Aorta (tissue), 4 donors: ENCODE measurements around the gene COX8A. TPM values are rescaled to one million over a fixed set of nuclear protein-coding genes. Genes with fewer than 3 reads are reported as not detected.

Source experiments
- polyA plus RNA-seq, 2 donors: library from polyadenylated mRNA; stranded (reverse); fragments of 200-250 nt; gene quantifications; one replicate each; pipeline ENCODE4 v1.2.3, GENCODE V29; 2013
- total RNA-seq, 2 donors: library from RNA; stranded (reverse); fragmentation: NEBNext Ultra II Directional; extraction: Animal tissue kit (Norgen Biotek cat#: 25700); gene quantifications; one replicate each; pipeline ENCODE4 v1.2.1, GENCODE V29; 2021
- donor health status: healthy with polysubstance abuse.
- donor health status: Bipolar disorder and iron deficiency.
- donor health status: DM: no; HTN: no; CAD: no.
- donor health status: DM: yes; HTN: yes; CAD: no.

The COX8A gene
- total and polyA plus RNA-seq, 4 donors = 135 to 669 (median 337) TPM

Other genes starting within 250 kb of the COX8A start
- gene ZFTA, start 205.8 kb upstream of the COX8A start, total RNA-seq = 10 to 100 TPM; 20.1 to 30.9 TPM
- gene ZFTA, start 205.8 kb upstream of the COX8A start, polyA plus RNA-seq = 10 to 100 TPM in 1 of 2 donors, 1 to 10 TPM in 1; 4.3 to 14.0 TPM
- gene SPINDOC, start 161.2 kb upstream of the COX8A start, total RNA-seq = 10 to 100 TPM; 18.3 to 20.6 TPM
- gene SPINDOC, start 161.2 kb upstream of the COX8A start, polyA plus RNA-seq = 10 to 100 TPM in 1 of 2 donors, 1 to 10 TPM in 1; 7.1 to 12.6 TPM
- gene MARK2, start 135.5 kb upstream of the COX8A start, total RNA-seq = 10 to 100 TPM; 29.6 to 32.5 TPM
- gene MARK2, start 135.5 kb upstream of the COX8A start, polyA plus RNA-seq = 1 to 10 TPM; 8.1 to 8.2 TPM
- 1 to 10 TPM in 1 of 2 donors, under 1 TPM in 1; 0.78 to 4.8 TPM for gene RCOR2, start 57.5 kb upstream of the COX8A start, total RNA-seq
- 1 to 10 TPM in 1 of 2 donors, under 1 TPM in 1; 0.63 to 1.9 TPM for gene RCOR2, start 57.5 kb upstream of the COX8A start, polyA plus RNA-seq
- 10 to 100 TPM; 16.1 to 26.9 TPM for gene NAA40, start 35.6 kb upstream of the COX8A start, total RNA-seq
- gene NAA40, start 35.6 kb upstream of the COX8A start, polyA plus RNA-seq = 10 to 100 TPM in 1 of 2 donors, 1 to 10 TPM in 1; 5.3 to 20.7 TPM
- gene OTUB1, start 11.8 kb downstream of the COX8A start, total RNA-seq = 10 to 100 TPM; 37.0 to 42.1 TPM
- gene OTUB1, start 11.8 kb downstream of the COX8A start, polyA plus RNA-seq = 10 to 100 TPM; 37.7 to 67.9 TPM
- gene FLRT1, start 61.3 kb downstream of the COX8A start, total RNA-seq = under 1 TPM; 0.10 to 0.60 TPM
- not detected for gene FLRT1, start 61.3 kb downstream of the COX8A start, polyA plus RNA-seq
- 10 to 100 TPM; 12.7 to 19.0 TPM for gene MACROD1, start 191.5 kb downstream of the COX8A start, total RNA-seq
- gene MACROD1, start 191.5 kb downstream of the COX8A start, polyA plus RNA-seq = 100 to 1,000 TPM; 111 to 125 TPM
- gene STIP1, start 211.6 kb downstream of the COX8A start, total RNA-seq = 100 to 1,000 TPM in 1 of 2 donors, 10 to 100 TPM in 1; 67.9 to 111 TPM
- gene STIP1, start 211.6 kb downstream of the COX8A start, polyA plus RNA-seq = 10 to 100 TPM; 31.0 to 40.4 TPM
- gene FERMT3, start 232.1 kb downstream of the COX8A start, total RNA-seq = 10 to 100 TPM; 35.6 to 42.6 TPM
- gene FERMT3, start 232.1 kb downstream of the COX8A start, polyA plus RNA-seq = 10 to 100 TPM; 22.2 to 38.1 TPM